ENCODE results near the gene TCF21.

- TF ChIP-seq CTCF (IDR thresholded peaks at IDR 0.05) (no peak), POLR2A (IDR thresholded peaks at IDR 0.05) (no peak)
These were observed 49.0 kb downstream of the TCF21 start for GRCh38 chr6:133937909-133938308.
